AG09309 (cell line): Measurements from ENCODE around the gene CISTR.

Source experiments
- DNase-seq: peaks from one replicate; pipeline ENCODE4 v3.0.0-alpha.2; 2010; ENCODE audit warnings: low read depth
- H3K4me3 ChIP-seq: 2 replicates; pipeline ENCODE4 v1.5.1; 2011; ENCODE audit warnings: mild to moderate bottlenecking, low read depth, low read length, moderate library complexity; ENCODE audit not compliant: control insufficient read depth
- TF ChIP-seq, protein P1 (sequence below): IDR thresholded peaks from 2 replicates; pipeline ENCODE4 v1.5.1; 2011; ENCODE audit warnings: mild to moderate bottlenecking, low read depth, low read length, inconsistent platforms; ENCODE audit not compliant: insufficient read depth, control insufficient read depth; ENCODE audit errors: missing control alignments

CISTR gene

DNA sequence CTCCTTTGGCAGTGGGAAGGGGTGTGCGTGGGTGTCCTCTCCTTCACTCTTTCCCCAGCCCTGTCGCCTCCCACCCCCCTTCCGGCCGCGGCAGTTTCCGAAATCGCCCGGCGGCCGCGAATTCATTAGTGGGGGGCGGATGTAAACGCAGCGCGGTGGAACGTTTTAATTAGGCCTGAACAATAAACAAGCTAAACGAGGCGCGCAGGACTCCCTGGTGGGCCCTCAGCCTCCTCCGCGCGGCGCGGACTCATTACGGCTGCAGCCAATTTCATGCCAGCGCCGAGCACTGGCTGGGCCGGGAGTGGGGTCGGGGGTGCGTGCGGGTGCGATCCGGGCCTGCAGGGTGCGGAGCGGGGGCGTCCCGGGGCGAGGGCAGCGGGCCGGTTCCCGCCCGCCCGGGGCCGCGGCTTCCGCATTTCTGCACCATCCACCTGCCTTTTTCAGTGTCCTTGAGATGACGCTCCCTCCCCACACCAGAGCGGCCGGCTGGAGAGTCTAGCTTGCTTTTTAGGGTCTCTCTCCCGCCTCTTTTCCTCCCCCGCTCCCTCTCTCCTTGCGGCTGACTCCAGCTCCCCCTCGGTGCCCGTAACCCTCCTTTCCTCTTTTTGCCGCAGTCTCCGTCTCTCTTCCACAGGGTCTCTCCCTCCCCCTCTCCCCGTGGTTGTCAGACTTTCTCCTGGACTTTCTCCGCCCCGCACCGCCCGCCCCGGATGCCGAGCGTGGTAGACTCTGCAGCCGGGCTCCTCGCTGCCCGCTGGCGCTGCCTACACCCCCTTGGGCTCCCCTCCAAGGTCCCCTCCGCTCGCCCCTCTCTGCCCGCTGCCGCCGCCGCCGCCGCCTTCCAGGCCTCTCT is at the start of gene CISTR:
Gene CISTR (minus strand): TSS at position 644 of the 856 bp plus-strand sequence.
- TF ChIP-seq, protein P1, sequence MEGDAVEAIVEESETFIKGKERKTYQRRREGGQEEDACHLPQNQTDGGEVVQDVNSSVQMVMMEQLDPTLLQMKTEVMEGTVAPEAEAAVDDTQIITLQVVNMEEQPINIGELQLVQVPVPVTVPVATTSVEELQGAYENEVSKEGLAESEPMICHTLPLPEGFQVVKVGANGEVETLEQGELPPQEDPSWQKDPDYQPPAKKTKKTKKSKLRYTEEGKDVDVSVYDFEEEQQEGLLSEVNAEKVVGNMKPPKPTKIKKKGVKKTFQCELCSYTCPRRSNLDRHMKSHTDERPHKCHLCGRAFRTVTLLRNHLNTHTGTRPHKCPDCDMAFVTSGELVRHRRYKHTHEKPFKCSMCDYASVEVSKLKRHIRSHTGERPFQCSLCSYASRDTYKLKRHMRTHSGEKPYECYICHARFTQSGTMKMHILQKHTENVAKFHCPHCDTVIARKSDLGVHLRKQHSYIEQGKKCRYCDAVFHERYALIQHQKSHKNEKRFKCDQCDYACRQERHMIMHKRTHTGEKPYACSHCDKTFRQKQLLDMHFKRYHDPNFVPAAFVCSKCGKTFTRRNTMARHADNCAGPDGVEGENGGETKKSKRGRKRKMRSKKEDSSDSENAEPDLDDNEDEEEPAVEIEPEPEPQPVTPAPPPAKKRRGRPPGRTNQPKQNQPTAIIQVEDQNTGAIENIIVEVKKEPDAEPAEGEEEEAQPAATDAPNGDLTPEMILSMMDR: no peak
- DNase-seq: no peak
- peak within 1 kb of the TSS; percentile 44 for H3K4me3 ChIP-seq

DNA sequence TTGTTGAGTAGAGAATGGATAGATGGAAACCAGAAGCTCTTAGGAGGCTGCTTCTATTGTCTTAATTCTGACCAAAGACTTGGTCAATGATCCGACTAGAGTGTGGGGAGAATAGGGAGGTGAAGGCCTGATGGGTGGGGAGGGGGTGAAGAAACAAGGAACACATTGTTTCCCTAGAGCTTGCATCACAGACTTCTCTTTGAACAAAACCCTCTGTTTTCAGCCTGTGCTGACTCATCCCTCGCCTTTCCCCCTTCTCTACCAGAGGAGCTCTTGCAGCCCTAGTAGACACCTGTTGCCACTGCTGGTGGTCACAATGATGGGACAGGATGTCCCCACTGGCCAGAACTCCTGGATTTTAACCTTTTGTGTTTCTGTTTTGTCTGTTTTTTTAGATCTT is 46.8 kb upstream of the CISTR start:
- H3K4me3 ChIP-seq: no peak overlapping the region
- TF ChIP-seq, protein P1: no peak
- DNase-seq: no peak

DNA sequence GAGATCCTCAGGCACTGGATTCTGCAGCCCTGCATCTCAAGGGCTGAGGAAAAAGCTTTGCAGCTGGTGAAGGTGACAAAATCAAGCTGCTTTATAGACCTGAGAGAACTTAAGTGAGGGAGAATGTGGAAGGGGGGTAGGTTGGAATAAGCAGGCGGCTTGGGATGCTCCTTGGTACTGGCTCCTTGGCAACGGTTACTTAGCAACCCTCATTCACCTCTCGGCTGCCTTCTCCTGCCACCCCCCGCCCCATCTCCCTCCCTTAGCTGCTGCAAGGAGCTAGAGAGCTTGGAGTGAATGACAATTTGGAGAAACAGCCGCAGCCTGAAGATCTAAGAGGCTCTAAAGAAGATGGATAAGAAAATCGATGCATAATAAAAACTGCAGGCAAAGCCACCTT is 44.1 kb upstream of the CISTR start:
- no peak for DNase-seq
- TF ChIP-seq, protein P1: no peak

DNA sequence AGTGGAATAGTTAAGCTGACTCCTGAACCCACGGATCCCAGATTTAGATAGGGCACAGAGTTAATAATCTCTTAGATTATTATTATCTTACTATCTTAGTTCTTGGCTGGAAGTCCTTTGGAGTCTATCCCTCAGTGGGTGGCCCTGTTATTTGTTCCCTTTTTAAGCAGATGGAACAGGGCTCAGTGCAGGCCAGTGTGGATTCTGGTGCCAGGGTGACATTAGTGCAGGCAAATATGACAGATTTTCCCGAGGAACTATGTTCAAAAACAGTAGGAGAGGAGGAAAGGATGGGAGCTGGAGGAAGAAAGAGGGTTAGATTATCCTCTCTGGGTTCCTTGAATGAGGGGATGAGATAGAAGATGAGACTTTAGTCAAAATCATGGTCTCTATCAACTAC is 41.4 kb upstream of the CISTR start:
- H3K4me3 ChIP-seq: no peak overlapping the region
- DNase-seq: no peak
- TF ChIP-seq, protein P1: no peak

More for the DNA sequence above, 44.1 kb upstream of the CISTR start:
- H3K4me3 ChIP-seq: no peak overlapping the region

DNA sequence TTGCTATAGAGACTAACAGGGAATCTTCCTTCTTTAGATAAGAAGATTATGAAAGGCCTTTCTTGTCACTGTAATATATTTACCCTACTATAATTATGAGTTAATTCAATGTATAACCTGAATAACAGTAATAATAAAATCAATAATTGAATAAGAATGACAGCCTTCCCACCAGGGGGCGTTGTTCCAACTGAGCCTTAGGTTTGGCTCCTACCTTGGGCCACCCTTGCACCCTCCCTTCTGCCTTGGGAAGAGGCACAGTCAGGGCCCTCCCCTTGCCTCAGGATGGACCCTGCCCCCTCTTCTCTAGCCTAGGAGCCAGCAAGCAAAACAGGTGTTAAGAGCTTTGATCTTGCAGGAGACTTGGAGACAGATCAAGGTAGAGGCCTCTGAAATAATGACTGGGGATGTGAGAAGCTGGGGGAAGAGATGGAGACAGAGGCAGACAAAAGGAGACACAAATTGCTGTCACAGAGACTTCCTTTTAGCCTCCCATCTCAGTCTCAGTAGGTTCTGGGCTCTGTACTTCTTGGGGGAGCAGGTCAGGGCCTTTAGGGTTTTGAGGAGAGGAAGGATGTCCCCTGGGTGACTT is 40.1 kb upstream of the CISTR start:
- DNase-seq: no peak
- TF ChIP-seq, protein P1: peak; percentile 54
- no peak overlapping the region for H3K4me3 ChIP-seq

DNA sequence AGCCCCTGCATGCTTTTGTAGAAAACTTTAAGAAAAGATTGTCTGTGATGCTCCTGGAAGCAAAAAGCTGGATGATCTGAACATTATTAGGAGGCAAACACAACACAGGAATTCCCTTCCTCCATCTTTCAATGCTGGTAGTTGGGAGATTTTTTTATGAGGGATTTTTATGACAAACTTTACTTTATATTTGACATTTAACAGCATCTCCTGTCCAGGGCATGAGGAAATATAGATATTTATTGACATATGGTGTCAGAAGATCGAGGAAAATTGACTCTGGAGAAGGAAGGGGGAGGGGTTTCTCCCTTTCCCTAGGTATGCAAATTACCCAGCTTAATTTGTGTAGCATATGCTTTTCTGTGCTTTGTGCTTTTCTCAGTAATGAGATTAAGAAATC is 37.8 kb upstream of the CISTR start:
- DNase-seq: no peak
- TF ChIP-seq, protein P1: no peak

More for the DNA sequence above, 37.8 kb upstream of the CISTR start:
- no peak overlapping the region for H3K4me3 ChIP-seq
